ENCODE data around the gene ERICH6B. TPM values are rescaled to one million over a fixed set of nuclear protein-coding genes. Genes with fewer than 3 reads are reported as not detected.

Gene ERICH6B
- total and polyA plus RNA-seq, 2 experiments from 2014 or later = not detected

DNA sequence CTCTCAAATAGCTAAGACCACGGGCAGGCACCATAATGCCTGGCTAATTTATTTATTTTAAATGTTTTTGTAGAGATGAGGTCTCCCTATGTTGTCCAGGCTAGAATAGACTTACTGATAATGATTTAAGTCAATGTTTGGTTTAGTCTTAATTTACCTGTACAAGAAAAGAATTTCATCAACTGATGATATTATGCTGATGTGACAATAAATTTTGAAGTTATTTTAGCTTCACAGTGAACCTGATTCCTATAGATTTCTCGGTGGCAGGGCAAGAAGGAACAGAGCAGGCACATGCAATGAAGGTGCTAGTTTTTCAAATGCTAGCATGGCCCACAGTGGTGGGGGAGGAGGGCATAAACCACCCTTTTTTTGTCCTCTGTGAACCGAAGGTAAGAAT is 44.0 kb upstream of the ERICH6B start:
- H3K4me2 ChIP-seq = no peak overlapping the region
- H3K9me2 ChIP-seq (ENCODE audit: insufficient read depth) = peaks cover 3% of the 10 kb centered on the region; the same call in 1 of the 2 replicates
- DNase-seq (ENCODE audit: low spot score) (no peak), ATAC-seq (no peak)
- no peaks in the 10 kb centered on the region for H3K27me3 ChIP-seq (ENCODE audit: insufficient read depth)
- no peaks in the 10 kb centered on the region for H3K79me2 ChIP-seq (replicated peaks; ENCODE audit: insufficient read depth)
- no peak overlapping the region for H3K27ac ChIP-seq (ENCODE audit: low read depth)
- Mint-ChIP-seq H3K36me3 (ENCODE audit: low read depth) (no peaks in the 10 kb centered on the region), H3K4me3 (no peak overlapping the region), H3K4me1 (no peaks in the 10 kb centered on the region), H3K27me3 (ENCODE audit: insufficient read depth, low read depth, poor library complexity) (no peaks in the 10 kb centered on the region), H3K27ac (no peak overlapping the region), H3K9me3 (peaks cover 7% of the 10 kb centered on the region; the same call in 2 of the 3 replicates)
- no peak overlapping the region for H3K4me3 ChIP-seq
- no peak overlapping the region for H2AFZ ChIP-seq
- no peaks in the 10 kb centered on the region for H4K20me1 ChIP-seq (replicated peaks; ENCODE audit: insufficient read depth)
- no peaks in the 10 kb centered on the region for H3K4me1 ChIP-seq (ENCODE audit: insufficient read depth)
- TF ChIP-seq ZNF114 (CRISPR knock-in tag; IDR thresholded peaks at IDR 0.05) (no peak), JUNB (IDR thresholded peaks at IDR 0.05; ENCODE audit: unreplicated experiment) (no peak), EZH2 (IDR thresholded peaks at IDR 0.05; ENCODE audit: low read depth, unreplicated experiment) (no peak), EZH2phosphoT487 (IDR thresholded peaks at IDR 0.05; ENCODE audit: unreplicated experiment) (no peak), CREB1 (CRISPR knock-in tag; IDR thresholded peaks at IDR 0.05; ENCODE audit: low read depth) (no peak), STAT1 (IDR thresholded peaks at IDR 0.05; ENCODE audit: unreplicated experiment) (no peak), POLR2AphosphoS5 (IDR thresholded peaks at IDR 0.05; ENCODE audit: low read depth) (no peak), ZNF331 (CRISPR knock-in tag; IDR thresholded peaks at IDR 0.05; ENCODE audit: low read depth) (no peak), NANOG (IDR thresholded peaks at IDR 0.05; ENCODE audit: borderline replicate concordance) (no peak)
- TF ChIP-seq, protein P1, sequence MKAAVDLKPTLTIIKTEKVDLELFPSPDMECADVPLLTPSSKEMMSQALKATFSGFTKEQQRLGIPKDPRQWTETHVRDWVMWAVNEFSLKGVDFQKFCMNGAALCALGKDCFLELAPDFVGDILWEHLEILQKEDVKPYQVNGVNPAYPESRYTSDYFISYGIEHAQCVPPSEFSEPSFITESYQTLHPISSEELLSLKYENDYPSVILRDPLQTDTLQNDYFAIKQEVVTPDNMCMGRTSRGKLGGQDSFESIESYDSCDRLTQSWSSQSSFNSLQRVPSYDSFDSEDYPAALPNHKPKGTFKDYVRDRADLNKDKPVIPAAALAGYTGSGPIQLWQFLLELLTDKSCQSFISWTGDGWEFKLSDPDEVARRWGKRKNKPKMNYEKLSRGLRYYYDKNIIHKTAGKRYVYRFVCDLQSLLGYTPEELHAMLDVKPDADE (IDR thresholded peaks at IDR 0.05) = no peak
- TF ChIP-seq, protein P2, sequence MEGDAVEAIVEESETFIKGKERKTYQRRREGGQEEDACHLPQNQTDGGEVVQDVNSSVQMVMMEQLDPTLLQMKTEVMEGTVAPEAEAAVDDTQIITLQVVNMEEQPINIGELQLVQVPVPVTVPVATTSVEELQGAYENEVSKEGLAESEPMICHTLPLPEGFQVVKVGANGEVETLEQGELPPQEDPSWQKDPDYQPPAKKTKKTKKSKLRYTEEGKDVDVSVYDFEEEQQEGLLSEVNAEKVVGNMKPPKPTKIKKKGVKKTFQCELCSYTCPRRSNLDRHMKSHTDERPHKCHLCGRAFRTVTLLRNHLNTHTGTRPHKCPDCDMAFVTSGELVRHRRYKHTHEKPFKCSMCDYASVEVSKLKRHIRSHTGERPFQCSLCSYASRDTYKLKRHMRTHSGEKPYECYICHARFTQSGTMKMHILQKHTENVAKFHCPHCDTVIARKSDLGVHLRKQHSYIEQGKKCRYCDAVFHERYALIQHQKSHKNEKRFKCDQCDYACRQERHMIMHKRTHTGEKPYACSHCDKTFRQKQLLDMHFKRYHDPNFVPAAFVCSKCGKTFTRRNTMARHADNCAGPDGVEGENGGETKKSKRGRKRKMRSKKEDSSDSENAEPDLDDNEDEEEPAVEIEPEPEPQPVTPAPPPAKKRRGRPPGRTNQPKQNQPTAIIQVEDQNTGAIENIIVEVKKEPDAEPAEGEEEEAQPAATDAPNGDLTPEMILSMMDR (conservative IDR thresholded peaks at IDR 0.05; ENCODE audit: low read depth in 2 of 2) = no peak
- TF ChIP-seq, protein P3, sequence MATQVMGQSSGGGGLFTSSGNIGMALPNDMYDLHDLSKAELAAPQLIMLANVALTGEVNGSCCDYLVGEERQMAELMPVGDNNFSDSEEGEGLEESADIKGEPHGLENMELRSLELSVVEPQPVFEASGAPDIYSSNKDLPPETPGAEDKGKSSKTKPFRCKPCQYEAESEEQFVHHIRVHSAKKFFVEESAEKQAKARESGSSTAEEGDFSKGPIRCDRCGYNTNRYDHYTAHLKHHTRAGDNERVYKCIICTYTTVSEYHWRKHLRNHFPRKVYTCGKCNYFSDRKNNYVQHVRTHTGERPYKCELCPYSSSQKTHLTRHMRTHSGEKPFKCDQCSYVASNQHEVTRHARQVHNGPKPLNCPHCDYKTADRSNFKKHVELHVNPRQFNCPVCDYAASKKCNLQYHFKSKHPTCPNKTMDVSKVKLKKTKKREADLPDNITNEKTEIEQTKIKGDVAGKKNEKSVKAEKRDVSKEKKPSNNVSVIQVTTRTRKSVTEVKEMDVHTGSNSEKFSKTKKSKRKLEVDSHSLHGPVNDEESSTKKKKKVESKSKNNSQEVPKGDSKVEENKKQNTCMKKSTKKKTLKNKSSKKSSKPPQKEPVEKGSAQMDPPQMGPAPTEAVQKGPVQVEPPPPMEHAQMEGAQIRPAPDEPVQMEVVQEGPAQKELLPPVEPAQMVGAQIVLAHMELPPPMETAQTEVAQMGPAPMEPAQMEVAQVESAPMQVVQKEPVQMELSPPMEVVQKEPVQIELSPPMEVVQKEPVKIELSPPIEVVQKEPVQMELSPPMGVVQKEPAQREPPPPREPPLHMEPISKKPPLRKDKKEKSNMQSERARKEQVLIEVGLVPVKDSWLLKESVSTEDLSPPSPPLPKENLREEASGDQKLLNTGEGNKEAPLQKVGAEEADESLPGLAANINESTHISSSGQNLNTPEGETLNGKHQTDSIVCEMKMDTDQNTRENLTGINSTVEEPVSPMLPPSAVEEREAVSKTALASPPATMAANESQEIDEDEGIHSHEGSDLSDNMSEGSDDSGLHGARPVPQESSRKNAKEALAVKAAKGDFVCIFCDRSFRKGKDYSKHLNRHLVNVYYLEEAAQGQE (IDR thresholded peaks at IDR 0.05; ENCODE audit: unreplicated experiment) = no peak
- TF ChIP-seq, protein P4, sequence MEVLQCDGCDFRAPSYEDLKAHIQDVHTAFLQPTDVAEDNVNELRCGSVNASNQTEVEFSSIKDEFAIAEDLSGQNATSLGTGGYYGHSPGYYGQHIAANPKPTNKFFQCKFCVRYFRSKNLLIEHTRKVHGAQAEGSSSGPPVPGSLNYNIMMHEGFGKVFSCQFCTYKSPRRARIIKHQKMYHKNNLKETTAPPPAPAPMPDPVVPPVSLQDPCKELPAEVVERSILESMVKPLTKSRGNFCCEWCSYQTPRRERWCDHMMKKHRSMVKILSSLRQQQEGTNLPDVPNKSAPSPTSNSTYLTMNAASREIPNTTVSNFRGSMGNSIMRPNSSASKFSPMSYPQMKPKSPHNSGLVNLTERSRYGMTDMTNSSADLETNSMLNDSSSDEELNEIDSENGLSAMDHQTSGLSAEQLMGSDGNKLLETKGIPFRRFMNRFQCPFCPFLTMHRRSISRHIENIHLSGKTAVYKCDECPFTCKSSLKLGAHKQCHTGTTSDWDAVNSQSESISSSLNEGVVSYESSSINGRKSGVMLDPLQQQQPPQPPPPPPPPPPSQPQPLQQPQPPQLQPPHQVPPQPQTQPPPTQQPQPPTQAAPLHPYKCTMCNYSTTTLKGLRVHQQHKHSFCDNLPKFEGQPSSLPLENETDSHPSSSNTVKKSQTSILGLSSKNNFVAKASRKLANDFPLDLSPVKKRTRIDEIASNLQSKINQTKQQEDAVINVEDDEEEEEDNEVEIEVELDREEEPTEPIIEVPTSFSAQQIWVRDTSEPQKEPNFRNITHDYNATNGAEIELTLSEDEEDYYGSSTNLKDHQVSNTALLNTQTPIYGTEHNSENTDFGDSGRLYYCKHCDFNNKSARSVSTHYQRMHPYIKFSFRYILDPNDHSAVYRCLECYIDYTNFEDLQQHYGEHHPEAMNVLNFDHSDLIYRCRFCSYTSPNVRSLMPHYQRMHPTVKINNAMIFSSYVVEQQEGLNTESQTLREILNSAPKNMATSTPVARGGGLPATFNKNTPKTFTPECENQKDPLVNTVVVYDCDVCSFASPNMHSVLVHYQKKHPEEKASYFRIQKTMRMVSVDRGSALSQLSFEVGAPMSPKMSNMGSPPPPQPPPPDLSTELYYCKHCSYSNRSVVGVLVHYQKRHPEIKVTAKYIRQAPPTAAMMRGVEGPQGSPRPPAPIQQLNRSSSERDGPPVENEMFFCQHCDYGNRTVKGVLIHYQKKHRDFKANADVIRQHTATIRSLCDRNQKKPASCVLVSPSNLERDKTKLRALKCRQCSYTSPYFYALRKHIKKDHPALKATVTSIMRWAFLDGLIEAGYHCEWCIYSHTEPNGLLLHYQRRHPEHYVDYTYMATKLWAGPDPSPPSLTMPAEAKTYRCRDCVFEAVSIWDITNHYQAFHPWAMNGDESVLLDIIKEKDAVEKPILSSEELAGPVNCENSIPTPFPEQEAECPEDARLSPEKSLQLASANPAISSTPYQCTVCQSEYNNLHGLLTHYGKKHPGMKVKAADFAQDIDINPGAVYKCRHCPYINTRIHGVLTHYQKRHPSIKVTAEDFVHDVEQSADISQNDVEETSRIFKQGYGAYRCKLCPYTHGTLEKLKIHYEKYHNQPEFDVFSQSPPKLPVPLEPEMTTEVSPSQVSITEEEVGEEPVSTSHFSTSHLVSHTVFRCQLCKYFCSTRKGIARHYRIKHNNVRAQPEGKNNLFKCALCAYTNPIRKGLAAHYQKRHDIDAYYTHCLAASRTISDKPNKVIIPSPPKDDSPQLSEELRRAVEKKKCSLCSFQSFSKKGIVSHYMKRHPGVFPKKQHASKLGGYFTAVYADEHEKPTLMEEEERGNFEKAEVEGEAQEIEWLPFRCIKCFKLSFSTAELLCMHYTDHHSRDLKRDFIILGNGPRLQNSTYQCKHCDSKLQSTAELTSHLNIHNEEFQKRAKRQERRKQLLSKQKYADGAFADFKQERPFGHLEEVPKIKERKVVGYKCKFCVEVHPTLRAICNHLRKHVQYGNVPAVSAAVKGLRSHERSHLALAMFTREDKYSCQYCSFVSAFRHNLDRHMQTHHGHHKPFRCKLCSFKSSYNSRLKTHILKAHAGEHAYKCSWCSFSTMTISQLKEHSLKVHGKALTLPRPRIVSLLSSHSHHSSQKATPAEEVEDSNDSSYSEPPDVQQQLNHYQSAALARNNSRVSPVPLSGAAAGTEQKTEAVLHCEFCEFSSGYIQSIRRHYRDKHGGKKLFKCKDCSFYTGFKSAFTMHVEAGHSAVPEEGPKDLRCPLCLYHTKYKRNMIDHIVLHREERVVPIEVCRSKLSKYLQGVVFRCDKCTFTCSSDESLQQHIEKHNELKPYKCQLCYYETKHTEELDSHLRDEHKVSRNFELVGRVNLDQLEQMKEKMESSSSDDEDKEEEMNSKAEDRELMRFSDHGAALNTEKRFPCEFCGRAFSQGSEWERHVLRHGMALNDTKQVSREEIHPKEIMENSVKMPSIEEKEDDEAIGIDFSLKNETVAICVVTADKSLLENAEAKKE (CRISPR knock-in tag; IDR thresholded peaks at IDR 0.05) = no peak
- H3F3A ChIP-seq (replicated peaks; ENCODE audit: low read depth) = no peaks in the 10 kb centered on the region
- no peaks in the 10 kb centered on the region for H3K36me3 ChIP-seq (ENCODE audit: insufficient read depth)
